Measurements from ENCODE around the gene ARL6IP5.

The ARL6IP5 gene

GRCh38 chr3:69072928-69073327, 11.8 kb upstream of the ARL6IP5 start:
- Histone ChIP-seq H4K8ac (ENCODE audit: low read depth, low read length) (no peak overlapping the region), H3K4me2 (ENCODE audit: low read length) (no peak overlapping the region), H2BK5ac (ENCODE audit: low read length) (no peak overlapping the region), H2BK120ac (ENCODE audit: low read depth, low read length) (no peak overlapping the region), H3K27me3 (ENCODE audit: insufficient read depth, low read length, poor library complexity) (no peaks in the 10 kb centered on the region), H3K79me2 (ENCODE audit: control insufficient read depth, insufficient read depth, low read length) (no peaks in the 10 kb centered on the region), H3K9ac (ENCODE audit: low read length) (no peak overlapping the region), H3K23ac (ENCODE audit: low read length) (no peak overlapping the region), H4K5ac (ENCODE audit: low read length) (no peak overlapping the region), H2BK15ac (replicated peaks; ENCODE audit: low read depth) (no peak overlapping the region), H3K4ac (ENCODE audit: low read depth, low read length) (no peak overlapping the region), H3K56ac (ENCODE audit: low read length) (no peak overlapping the region), H3K27ac (ENCODE audit: low read depth, low read length) (no peak overlapping the region), H3K36me3 (ENCODE audit: control insufficient read depth, insufficient read depth, low read length) (no peaks in the 10 kb centered on the region), H3K18ac (ENCODE audit: low read length) (no peak overlapping the region), H3K79me1 (ENCODE audit: low read length) (peaks cover 4% of the 10 kb centered on the region), H3K4me1 (ENCODE audit: control insufficient read depth, low read depth, low read length) (no peaks in the 10 kb centered on the region), H3K4me3 (ENCODE audit: low read length) (no peak overlapping the region), H2AK5ac (ENCODE audit: low read length) (no peak overlapping the region)
- DNase-seq, result no peak
- no CpG with 5 or more reads among the region's 3 CpGs for WGBS (ENCODE audit: extremely low coverage, insufficient coverage, low lambda C conversion rate)

- peak overlapping the region; percentile 67 for H3K23ac ChIP-seq (ENCODE audit: low read length)
- peak overlapping the region; percentile 90 for H3K56ac ChIP-seq (ENCODE audit: low read length)
- H3K36me3 ChIP-seq (ENCODE audit: control insufficient read depth, insufficient read depth, low read length), result no peaks in the 10 kb centered on the region
- H3K9ac ChIP-seq (ENCODE audit: low read length), result peak overlapping the region; percentile 87
- peak overlapping the region; percentile 100 for H3K4ac ChIP-seq (ENCODE audit: low read depth, low read length)
- no peaks in the 10 kb centered on the region for H3K27me3 ChIP-seq (ENCODE audit: insufficient read depth, low read length, poor library complexity)
- WGBS (ENCODE audit: extremely low coverage, insufficient coverage, low lambda C conversion rate), result no CpG with 5 or more reads among the region's 29 CpGs
- H2AK5ac ChIP-seq (ENCODE audit: low read length), result no peak overlapping the region
- no peak overlapping the region for H4K5ac ChIP-seq (ENCODE audit: low read length)
- DNase-seq, result peak; percentile 44
- no peak overlapping the region for H2BK5ac ChIP-seq (ENCODE audit: low read length)
- peak overlapping the region; percentile 37 for H3K4me2 ChIP-seq (ENCODE audit: low read length)
- H2BK15ac ChIP-seq (replicated peaks; ENCODE audit: low read depth), result no peak overlapping the region
- H4K8ac ChIP-seq (ENCODE audit: low read depth, low read length), result peak overlapping the region; percentile 100
- peaks cover 11% of the 10 kb centered on the region for H3K79me2 ChIP-seq (ENCODE audit: control insufficient read depth, insufficient read depth, low read length)
- peak overlapping the region; percentile 78 for H3K4me3 ChIP-seq (ENCODE audit: low read length)
- H3K27ac ChIP-seq (ENCODE audit: low read depth, low read length), result peak overlapping the region; percentile 33
- peaks cover 1% of the 10 kb centered on the region for H3K79me1 ChIP-seq (ENCODE audit: low read length)
- H3K4me1 ChIP-seq (ENCODE audit: control insufficient read depth, low read depth, low read length), result peaks cover under 1% of the 10 kb centered on the region
- H2BK120ac ChIP-seq (ENCODE audit: low read depth, low read length), result peak overlapping the region; percentile 98
- peak overlapping the region; percentile 100 for H3K18ac ChIP-seq (ENCODE audit: low read length)
These were observed 5.2 kb upstream of the ARL6IP5 start for GRCh38 chr3:69079269-69080159.

DNA sequence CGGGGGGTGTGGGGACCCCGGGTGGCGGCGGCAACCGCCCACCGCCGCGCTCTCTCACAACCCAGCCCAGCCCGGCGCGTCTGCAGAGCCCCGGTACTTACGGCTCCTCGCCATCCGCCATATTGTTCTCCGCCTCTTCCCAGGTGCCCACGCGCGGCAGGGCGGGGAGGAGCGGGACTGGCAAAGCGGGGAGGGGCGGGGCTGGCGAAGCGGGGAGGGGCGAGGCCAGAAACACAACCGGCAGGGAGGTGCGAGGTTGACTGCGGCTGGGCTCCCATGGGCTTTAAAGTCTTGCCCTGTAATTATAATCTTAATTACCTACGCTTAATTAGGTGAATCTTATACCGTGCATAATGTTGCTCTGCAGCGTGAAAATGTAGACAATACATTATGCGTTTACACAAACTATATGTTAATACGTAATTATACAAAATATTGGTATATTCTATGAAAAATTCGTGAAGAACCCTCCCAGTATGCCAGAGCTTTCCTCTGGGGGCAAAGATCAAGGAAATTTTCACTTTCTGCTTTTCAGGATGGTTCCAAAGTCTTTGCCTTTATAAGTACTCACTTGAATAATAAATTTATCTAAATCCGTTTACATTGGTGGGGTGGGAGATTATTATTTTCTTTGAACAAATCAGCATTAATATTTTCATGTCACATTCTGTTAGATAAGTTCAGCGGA, 4.4 kb upstream of the ARL6IP5 start, which contains the start of gene UBA3:
UBA3 (minus strand) TSS at position 133 of the 688 bp plus-strand sequence; CDS start at position 121, 12 bp downstream.
- no CpG with 5 or more reads among the region's 37 CpGs for WGBS (ENCODE audit: extremely low coverage, insufficient coverage, low lambda C conversion rate)
- H3K4me3 ChIP-seq (ENCODE audit: low read length), result peak within 1 kb of the TSS; percentile 78
- H3K18ac ChIP-seq (ENCODE audit: low read length), result peak within 1 kb of the TSS; percentile 100
- H2BK120ac ChIP-seq (ENCODE audit: low read depth, low read length), result peak within 1 kb of the TSS; percentile 98
- peak within 1 kb of the TSS; percentile 90 for H3K56ac ChIP-seq (ENCODE audit: low read length)
- H3K23ac ChIP-seq (ENCODE audit: low read length), result peak within 1 kb of the TSS; percentile 67
- H3K9ac ChIP-seq (ENCODE audit: low read length), result peak within 1 kb of the TSS; percentile 87
- peak within 1 kb of the TSS; percentile 100 for H4K8ac ChIP-seq (ENCODE audit: low read depth, low read length)
- H2BK15ac ChIP-seq (replicated peaks; ENCODE audit: low read depth), result no peak within 1 kb of the TSS
- peak within 1 kb of the TSS; percentile 37 for H3K4me2 ChIP-seq (ENCODE audit: low read length)
- no peak within 1 kb of the TSS for H2AK5ac ChIP-seq (ENCODE audit: low read length)
- peak; percentile 93 for DNase-seq
- H3K27me3 ChIP-seq (ENCODE audit: insufficient read depth, low read length, poor library complexity), result no peaks in the 10 kb centered on the region
- no peak within 1 kb of the TSS for H2BK5ac ChIP-seq (ENCODE audit: low read length)
- H4K5ac ChIP-seq (ENCODE audit: low read length), result no peak within 1 kb of the TSS
- no peaks in the 10 kb centered on the region for H3K36me3 ChIP-seq (ENCODE audit: control insufficient read depth, insufficient read depth, low read length)
- peaks cover 11% of the 10 kb centered on the region for H3K79me2 ChIP-seq (ENCODE audit: control insufficient read depth, insufficient read depth, low read length)
- H3K4ac ChIP-seq (ENCODE audit: low read depth, low read length), result peak within 1 kb of the TSS; percentile 100
- peaks cover 2% of the 10 kb centered on the region for H3K4me1 ChIP-seq (ENCODE audit: control insufficient read depth, low read depth, low read length)
- peak within 1 kb of the TSS; percentile 33 for H3K27ac ChIP-seq (ENCODE audit: low read depth, low read length)
- peaks cover 1% of the 10 kb centered on the region for H3K79me1 ChIP-seq (ENCODE audit: low read length)

DNA sequence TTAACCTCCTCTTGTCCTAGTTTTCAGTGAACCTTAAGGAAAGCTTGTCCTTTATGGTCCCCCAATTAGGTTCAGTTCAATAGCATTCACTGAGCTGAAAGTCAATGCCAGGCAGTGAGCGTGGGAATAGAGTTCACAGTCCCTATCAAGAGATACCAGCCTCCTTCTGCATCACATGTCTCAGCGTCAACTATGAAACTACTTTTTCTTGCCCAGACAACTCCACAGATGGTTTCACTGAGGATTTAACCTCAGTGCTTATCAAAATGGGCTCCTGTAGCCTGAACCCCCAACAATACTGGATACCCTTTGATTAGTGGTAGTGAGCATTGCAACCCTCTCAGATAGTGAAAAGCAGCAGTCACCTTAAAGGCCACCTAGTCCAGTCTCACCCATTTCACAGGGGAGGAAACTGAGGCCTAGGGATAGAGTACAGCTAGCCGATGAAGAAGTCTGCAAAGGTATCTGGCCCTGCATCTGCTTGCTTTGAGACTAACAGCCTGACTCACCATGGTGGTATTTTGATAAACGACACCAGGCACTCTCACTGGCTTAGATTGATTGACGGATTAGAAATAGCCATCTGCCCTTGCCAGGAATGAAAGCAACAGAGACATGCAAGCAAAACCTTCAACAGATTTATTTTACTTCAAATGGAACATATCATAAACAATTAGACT, 3.0 kb upstream of the ARL6IP5 start:
- H3K9ac ChIP-seq (ENCODE audit: low read length), result no peak overlapping the region
- H4K8ac ChIP-seq (ENCODE audit: low read depth, low read length), result no peak overlapping the region
- H2AK5ac ChIP-seq (ENCODE audit: low read length), result no peak overlapping the region
- peaks cover 7% of the 10 kb centered on the region for H3K4me1 ChIP-seq (ENCODE audit: control insufficient read depth, low read depth, low read length)
- no CpG with 5 or more reads among the region's 5 CpGs for WGBS (ENCODE audit: extremely low coverage, insufficient coverage, low lambda C conversion rate)
- no peak overlapping the region for H2BK120ac ChIP-seq (ENCODE audit: low read depth, low read length)
- H3K4me2 ChIP-seq (ENCODE audit: low read length), result no peak overlapping the region
- H3K27ac ChIP-seq (ENCODE audit: low read depth, low read length), result no peak overlapping the region
- peaks cover 11% of the 10 kb centered on the region for H3K79me2 ChIP-seq (ENCODE audit: control insufficient read depth, insufficient read depth, low read length)
- no peaks in the 10 kb centered on the region for H3K27me3 ChIP-seq (ENCODE audit: insufficient read depth, low read length, poor library complexity)
- peaks cover 1% of the 10 kb centered on the region for H3K79me1 ChIP-seq (ENCODE audit: low read length)
- H3K18ac ChIP-seq (ENCODE audit: low read length), result no peak overlapping the region
- DNase-seq, result peak; percentile 85
- H3K36me3 ChIP-seq (ENCODE audit: control insufficient read depth, insufficient read depth, low read length), result no peaks in the 10 kb centered on the region
- no peak overlapping the region for H4K5ac ChIP-seq (ENCODE audit: low read length)
- no peak overlapping the region for H2BK15ac ChIP-seq (replicated peaks; ENCODE audit: low read depth)
- no peak overlapping the region for H3K4me3 ChIP-seq (ENCODE audit: low read length)
- no peak overlapping the region for H3K23ac ChIP-seq (ENCODE audit: low read length)
- no peak overlapping the region for H2BK5ac ChIP-seq (ENCODE audit: low read length)
- no peak overlapping the region for H3K56ac ChIP-seq (ENCODE audit: low read length)
- no peak overlapping the region for H3K4ac ChIP-seq (ENCODE audit: low read depth, low read length)

DNA sequence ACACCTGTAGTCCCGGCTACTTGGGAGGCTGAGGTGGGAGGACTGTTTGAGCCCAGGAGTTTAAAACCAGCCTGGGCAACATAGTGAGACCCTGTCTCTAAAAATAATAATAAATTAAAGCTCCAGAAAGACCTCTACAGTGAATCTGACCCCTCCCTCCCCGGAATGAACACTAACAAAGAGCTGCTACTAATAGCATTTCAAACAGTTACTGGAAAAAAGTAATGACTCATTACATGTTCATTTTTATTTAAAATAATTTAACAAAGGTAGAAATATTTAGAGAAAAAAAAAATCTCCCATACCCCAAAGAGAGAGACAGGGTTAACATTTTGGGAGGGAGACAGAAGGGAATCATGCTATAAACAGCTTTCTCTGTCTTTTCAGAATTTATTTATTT, 2.4 kb upstream of the ARL6IP5 start:
- Histone ChIP-seq H2AK5ac (ENCODE audit: low read length) (no peak overlapping the region), H2BK15ac (replicated peaks; ENCODE audit: low read depth) (no peak overlapping the region), H3K79me1 (ENCODE audit: low read length) (peaks cover 1% of the 10 kb centered on the region), H4K5ac (ENCODE audit: low read length) (no peak overlapping the region), H2BK5ac (ENCODE audit: low read length) (no peak overlapping the region), H3K27ac (ENCODE audit: low read depth, low read length) (no peak overlapping the region), H4K8ac (ENCODE audit: low read depth, low read length) (no peak overlapping the region), H3K79me2 (ENCODE audit: control insufficient read depth, insufficient read depth, low read length) (peaks cover 11% of the 10 kb centered on the region), H3K36me3 (ENCODE audit: control insufficient read depth, insufficient read depth, low read length) (no peaks in the 10 kb centered on the region), H3K4ac (ENCODE audit: low read depth, low read length) (no peak overlapping the region), H3K27me3 (ENCODE audit: insufficient read depth, low read length, poor library complexity) (no peaks in the 10 kb centered on the region), H3K4me1 (ENCODE audit: control insufficient read depth, low read depth, low read length) (peaks cover 7% of the 10 kb centered on the region), H3K56ac (ENCODE audit: low read length) (no peak overlapping the region), H2BK120ac (ENCODE audit: low read depth, low read length) (no peak overlapping the region), H3K9ac (ENCODE audit: low read length) (no peak overlapping the region), H3K18ac (ENCODE audit: low read length) (no peak overlapping the region), H3K4me3 (ENCODE audit: low read length) (no peak overlapping the region), H3K23ac (ENCODE audit: low read length) (no peak overlapping the region), H3K4me2 (ENCODE audit: low read length) (no peak overlapping the region)
- no peak for DNase-seq
- no CpG with 5 or more reads among the region's 2 CpGs for WGBS (ENCODE audit: extremely low coverage, insufficient coverage, low lambda C conversion rate)

Data from mesendoderm (in vitro differentiated cells).